PC-9 (cell line): ENCODE data around the gene TOM1L2.

ENCODE experiments used
- CTCF ChIP-seq: fragments of 200-600 bp; sonication (generic); conservative IDR thresholded peaks from 2 replicates; pipeline ENCODE4 v1.6.1; 2017; ENCODE audit warnings: mixed run types, antibody characterized with exemption, mild to moderate bottlenecking, moderate library complexity
- EZH2 ChIP-seq: fragments of 200-600 bp; sonication (generic); IDR thresholded peaks from 2 replicates; pipeline ENCODE4 v1.8.0; 2017; ENCODE audit warnings: antibody characterized with exemption, low read depth

GRCh38 chr17:17800504-17801021, 171.6 kb downstream of the TOM1L2 start:
- TF ChIP-seq CTCF (no peak), EZH2 (no peak)
